Stimulated activated effector memory CD8-positive, alpha-beta T cell treated with anti-CD3 and anti-CD28 coated beads, Interleukin-12 subunit alpha, Interleukin-12 subunit beta, amount 100 ng/mL, for 72 hours (primary cell): ENCODE data around the gene EIF5.

ENCODE experiments used
- ATAC-seq: fragments of 150-1000 bp; cut with Tn5 transposase; 2 replicates; pipeline ENCODE4 v1.10.0; 2021
- DNase-seq, 2 donors: peaks; one replicate each; pipeline ENCODE4 v3.0.0; 2021 to 2022; ENCODE audit warnings: low spot score in 2 of 2
- H3K27ac Mint-ChIP-seq: one replicate; pipeline ENCODE4 v1.8.0; 2022; ENCODE audit warnings: mild to moderate bottlenecking, mixed read lengths
- H3K36me3 Mint-ChIP-seq: one replicate; pipeline ENCODE4 v1.8.0; 2022; ENCODE audit warnings: mild to moderate bottlenecking, mixed read lengths
- H3K4me1 Mint-ChIP-seq: one replicate; pipeline ENCODE4 v1.8.0; 2022; ENCODE audit warnings: mixed read lengths
- H3K4me3 Mint-ChIP-seq: one replicate; pipeline ENCODE4 v1.8.0; 2022; ENCODE audit warnings: mild to moderate bottlenecking, mixed read lengths
- H3K9me3 Mint-ChIP-seq: one replicate; pipeline ENCODE4 v1.8.0; 2022; ENCODE audit warnings: mixed read lengths

Gene EIF5

GRCh38 chr14:103301512-103302354 is 32.3 kb upstream of the EIF5 start:
- H3K4me3 Mint-ChIP-seq, result no peak overlapping the region

DNA sequence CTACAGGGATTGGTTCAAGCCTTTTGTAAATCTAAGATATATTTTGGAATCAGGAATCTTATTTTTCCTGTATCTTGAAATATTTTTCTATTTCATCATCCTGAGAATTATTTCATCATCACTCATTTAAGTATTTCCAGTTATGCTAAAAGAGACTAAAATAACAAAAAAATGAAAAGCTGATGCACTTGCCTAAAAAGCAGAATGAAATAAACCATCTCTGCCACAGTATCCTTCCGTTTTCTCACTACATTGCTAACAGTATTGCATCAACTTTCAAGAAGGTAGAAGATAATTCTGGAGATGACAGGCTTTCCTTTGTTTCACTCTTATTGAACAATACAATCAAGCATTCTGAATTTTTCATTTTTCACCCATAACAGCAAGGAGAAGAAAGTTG is 31.1 kb upstream of the EIF5 start:
- Mint-ChIP-seq H3K4me1 (no peaks in the 10 kb centered on the region), H3K27ac (no peak overlapping the region), H3K4me3 (no peak overlapping the region), H3K36me3 (no peaks in the 10 kb centered on the region), H3K9me3 (no peaks in the 10 kb centered on the region)
- ATAC-seq, result no peak
- DNase-seq, result no peak

More at GRCh38 chr14:103301512-103302354, 32.3 kb upstream of the EIF5 start:
- H3K9me3 Mint-ChIP-seq, result no peaks in the 10 kb centered on the region
- ATAC-seq (no peak), DNase-seq (no peak)
- no peaks in the 10 kb centered on the region for H3K4me1 Mint-ChIP-seq
- H3K36me3 Mint-ChIP-seq, result no peaks in the 10 kb centered on the region
- H3K27ac Mint-ChIP-seq, result no peak overlapping the region

DNA sequence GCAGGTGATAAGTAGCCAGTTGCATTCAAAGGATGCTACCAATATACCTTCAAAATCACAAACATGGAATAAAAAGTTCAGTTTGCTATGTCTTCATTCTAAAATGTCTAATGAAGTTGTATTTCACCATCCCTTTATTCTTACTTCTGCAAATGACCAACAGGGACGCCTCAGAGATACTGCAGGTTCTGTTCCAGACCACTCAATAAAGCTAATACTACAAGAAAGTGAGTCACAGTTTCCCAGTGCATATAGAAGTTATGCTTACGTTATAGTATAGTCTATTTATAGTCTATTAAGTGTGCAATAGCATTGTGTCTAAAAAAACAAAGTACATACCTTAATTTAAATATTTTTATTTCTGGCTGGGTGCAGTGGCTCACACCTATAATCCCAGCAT is 29.3 kb upstream of the EIF5 start:
- ATAC-seq, result no peak
- H3K27ac Mint-ChIP-seq, result no peak overlapping the region
- no peaks in the 10 kb centered on the region for H3K9me3 Mint-ChIP-seq
- H3K4me3 Mint-ChIP-seq, result no peak overlapping the region
- DNase-seq, result no peak
- no peaks in the 10 kb centered on the region for H3K36me3 Mint-ChIP-seq
- H3K4me1 Mint-ChIP-seq, result no peaks in the 10 kb centered on the region

- no peak overlapping the region for H3K27ac Mint-ChIP-seq
- no peaks in the 10 kb centered on the region for H3K9me3 Mint-ChIP-seq
- ATAC-seq, result no peak
- no peak overlapping the region for H3K4me3 Mint-ChIP-seq
- no peak for DNase-seq
- H3K4me1 Mint-ChIP-seq, result no peaks in the 10 kb centered on the region
- no peaks in the 10 kb centered on the region for H3K36me3 Mint-ChIP-seq
Observed at GRCh38 chr14:103308717-103309616, 25.1 kb upstream of the EIF5 start.

DNA sequence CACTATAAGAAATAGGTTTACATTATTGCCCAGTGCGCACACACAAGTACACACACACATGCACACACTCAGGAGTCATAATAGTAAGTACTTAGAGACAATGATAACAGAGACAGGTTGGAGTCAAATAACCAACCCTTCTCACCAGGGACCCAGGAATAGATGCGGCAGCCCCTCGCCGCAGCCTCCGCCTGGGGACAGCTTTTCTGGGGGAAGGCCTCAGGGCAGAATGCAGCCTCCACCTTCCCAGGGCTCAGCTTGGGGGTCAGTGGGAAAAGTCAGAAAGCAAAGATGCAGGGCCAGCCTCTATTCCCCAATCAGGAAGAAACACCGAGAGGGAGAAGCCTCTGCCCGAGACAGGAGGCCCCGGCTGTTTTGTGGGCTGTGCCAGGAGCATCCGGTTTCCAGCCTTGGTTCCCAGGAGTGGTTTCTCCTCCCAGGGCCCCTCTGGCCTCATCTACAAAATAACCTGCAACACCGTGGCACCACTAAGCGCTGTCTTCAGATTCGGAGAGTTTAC is 23.4 kb upstream of the EIF5 start:
- ATAC-seq, result no peak
- DNase-seq, result no peak
- no peaks in the 10 kb centered on the region for H3K36me3 Mint-ChIP-seq
- no peak overlapping the region for H3K4me3 Mint-ChIP-seq
- no peaks in the 10 kb centered on the region for H3K4me1 Mint-ChIP-seq
- H3K9me3 Mint-ChIP-seq, result no peaks in the 10 kb centered on the region
- no peak overlapping the region for H3K27ac Mint-ChIP-seq

- no peaks in the 10 kb centered on the region for H3K36me3 Mint-ChIP-seq
- H3K9me3 Mint-ChIP-seq, result no peaks in the 10 kb centered on the region
- ATAC-seq (no peak), DNase-seq (no peak)
- no peak overlapping the region for H3K4me3 Mint-ChIP-seq
- H3K27ac Mint-ChIP-seq, result no peak overlapping the region
- H3K4me1 Mint-ChIP-seq, result no peaks in the 10 kb centered on the region
Observed at GRCh38 chr14:103311171-103311997, 22.7 kb upstream of the EIF5 start.

DNA sequence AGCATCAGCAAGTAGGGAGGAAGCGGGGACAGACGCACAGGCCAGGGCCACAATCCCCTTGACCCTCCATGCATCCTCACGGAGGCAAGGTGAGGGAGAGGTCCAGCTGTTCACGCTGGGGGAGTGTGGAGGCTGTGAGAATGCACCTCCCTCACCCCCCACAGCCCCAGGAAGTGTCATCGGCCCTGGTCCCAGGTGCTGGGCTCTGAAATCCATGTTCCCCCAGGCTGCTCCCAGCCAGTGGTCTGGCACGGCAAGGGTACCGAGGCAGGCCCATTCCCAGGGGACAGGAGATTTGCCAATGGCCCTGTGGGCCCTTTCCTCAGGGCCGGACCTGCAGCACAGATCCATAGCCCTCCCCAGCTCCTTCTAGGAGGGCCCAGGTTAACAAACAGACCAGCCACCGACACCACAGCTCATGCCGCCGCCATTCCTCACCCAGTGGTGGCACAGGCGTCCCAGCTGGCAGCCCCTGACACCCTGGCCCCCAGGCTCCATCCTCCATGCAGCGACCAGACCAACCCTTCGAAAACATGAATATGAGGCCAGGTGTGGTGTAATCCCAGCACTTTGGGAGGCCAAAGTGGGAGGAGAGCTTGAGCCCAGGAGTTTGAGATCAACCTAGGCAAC is 21.9 kb upstream of the EIF5 start:
- no peak for ATAC-seq
- no peak for DNase-seq
- no peaks in the 10 kb centered on the region for H3K4me1 Mint-ChIP-seq
- H3K9me3 Mint-ChIP-seq, result no peaks in the 10 kb centered on the region
- no peak overlapping the region for H3K27ac Mint-ChIP-seq
- no peaks in the 10 kb centered on the region for H3K36me3 Mint-ChIP-seq
- no peak overlapping the region for H3K4me3 Mint-ChIP-seq

DNA sequence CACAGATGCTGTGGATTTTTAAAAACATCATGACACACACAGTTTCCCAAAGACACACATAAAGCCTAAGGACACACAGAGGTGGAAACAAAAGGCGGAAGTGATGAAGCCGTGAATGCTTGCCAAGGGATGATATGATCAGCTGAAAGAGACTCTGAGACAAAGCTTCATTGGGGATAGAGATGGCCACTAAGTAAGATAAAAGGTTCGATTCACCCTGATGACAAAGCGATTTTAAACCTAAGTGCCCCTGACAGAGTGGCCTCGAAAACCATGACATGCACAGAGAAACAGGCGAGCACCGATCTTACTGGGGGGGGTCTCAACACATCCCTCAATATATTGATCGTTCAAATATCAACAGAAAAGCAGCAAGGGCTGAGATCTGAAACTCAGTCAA is 20.3 kb upstream of the EIF5 start:
- Mint-ChIP-seq H3K9me3 (no peaks in the 10 kb centered on the region), H3K27ac (no peak overlapping the region), H3K36me3 (no peaks in the 10 kb centered on the region), H3K4me3 (no peak overlapping the region), H3K4me1 (no peaks in the 10 kb centered on the region)
- no peak for DNase-seq
- ATAC-seq, result no peak

DNA sequence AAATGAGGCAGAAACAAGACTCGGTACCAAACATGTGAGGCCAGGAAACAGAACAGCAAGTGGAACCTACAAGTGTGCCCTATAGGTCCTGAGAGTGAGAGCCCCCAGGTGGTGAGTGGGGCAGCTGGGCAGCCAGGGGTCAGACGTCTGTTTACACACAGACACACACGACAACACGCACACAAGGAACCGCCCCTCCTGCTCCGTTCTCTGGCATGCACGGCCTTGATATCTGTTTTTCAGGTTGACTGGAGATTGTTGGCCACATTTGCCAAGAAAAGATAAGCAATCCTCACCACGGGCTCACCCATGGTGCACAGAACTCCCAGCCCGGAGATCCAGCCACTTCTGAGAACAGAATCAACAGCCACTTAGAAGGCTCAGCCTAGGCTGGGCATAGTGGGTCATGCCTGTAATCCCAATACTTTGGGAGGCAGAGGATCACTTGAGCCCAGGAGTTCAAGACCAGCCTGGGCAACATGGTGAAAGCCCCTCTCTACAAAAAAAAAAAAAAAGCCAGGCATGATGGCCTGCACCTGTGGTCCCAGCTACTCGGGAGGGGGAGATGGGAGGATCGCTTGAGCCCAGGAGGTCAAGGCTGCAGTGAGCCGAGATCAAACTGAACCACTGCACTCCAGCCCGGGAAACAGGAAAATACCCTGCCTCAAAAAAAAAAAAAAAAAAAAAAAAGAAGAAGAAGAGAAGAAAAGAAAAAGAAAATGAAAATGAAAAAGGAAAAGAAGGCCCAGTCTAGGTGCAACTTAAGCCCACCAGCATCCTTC is 19.4 kb upstream of the EIF5 start:
- no peaks in the 10 kb centered on the region for H3K36me3 Mint-ChIP-seq
- no peak for ATAC-seq
- DNase-seq, result no peak
- H3K4me3 Mint-ChIP-seq, result no peak overlapping the region
- no peaks in the 10 kb centered on the region for H3K4me1 Mint-ChIP-seq
- H3K27ac Mint-ChIP-seq, result no peak overlapping the region
- no peaks in the 10 kb centered on the region for H3K9me3 Mint-ChIP-seq

- no peaks in the 10 kb centered on the region for H3K9me3 Mint-ChIP-seq
- H3K4me3 Mint-ChIP-seq, result no peak overlapping the region
- no peak for ATAC-seq
- H3K27ac Mint-ChIP-seq, result no peak overlapping the region
- no peaks in the 10 kb centered on the region for H3K4me1 Mint-ChIP-seq
- DNase-seq, result no peak
- no peaks in the 10 kb centered on the region for H3K36me3 Mint-ChIP-seq
Observed at GRCh38 chr14:103315351-103315911, 18.6 kb upstream of the EIF5 start.

DNA sequence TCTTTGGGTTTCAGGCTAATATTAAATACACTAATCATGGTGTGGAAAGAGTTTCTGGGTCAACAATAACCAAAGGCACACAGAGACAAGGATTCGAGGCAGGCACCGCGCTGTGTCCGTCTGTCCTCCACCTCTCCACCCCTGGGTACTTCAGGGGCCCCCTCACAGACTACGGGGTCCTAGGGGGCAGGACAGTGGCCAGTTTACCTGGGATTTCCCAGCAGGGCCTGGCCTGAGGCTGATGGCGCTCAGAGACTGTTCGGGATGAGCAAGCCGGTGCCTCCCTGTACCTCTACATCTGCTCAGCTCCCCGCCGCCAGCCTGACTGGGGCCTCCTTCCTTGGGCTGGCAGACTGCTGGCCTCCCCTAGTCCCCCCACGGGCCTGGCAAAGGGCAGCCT is 18.1 kb upstream of the EIF5 start:
- Mint-ChIP-seq H3K9me3 (no peaks in the 10 kb centered on the region), H3K36me3 (no peaks in the 10 kb centered on the region), H3K4me1 (no peaks in the 10 kb centered on the region), H3K4me3 (no peak overlapping the region), H3K27ac (no peak overlapping the region)
- no peak for ATAC-seq
- no peak for DNase-seq

DNA sequence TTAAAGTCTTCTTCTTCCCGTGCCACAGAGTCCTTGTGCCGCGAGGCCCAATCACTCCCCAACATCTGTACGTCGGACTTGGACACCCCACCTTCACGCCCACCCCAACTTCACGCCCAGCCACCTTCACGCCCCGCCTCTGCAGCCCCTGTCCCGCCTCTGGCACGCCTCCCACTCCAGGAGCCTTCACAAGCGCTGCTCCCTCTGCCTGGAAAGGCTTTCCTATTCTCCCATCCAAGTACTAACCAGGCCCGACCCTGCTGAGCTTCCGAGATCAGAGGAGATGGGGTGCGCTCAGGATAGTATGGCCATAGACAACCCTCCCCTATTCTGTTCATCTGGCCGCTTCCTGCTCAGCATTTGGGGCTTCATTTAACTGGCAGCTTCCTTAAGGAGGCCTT is 17.3 kb upstream of the EIF5 start:
- H3K36me3 Mint-ChIP-seq, result no peaks in the 10 kb centered on the region
- DNase-seq (no peak), ATAC-seq (no peak)
- H3K4me1 Mint-ChIP-seq, result no peaks in the 10 kb centered on the region
- no peaks in the 10 kb centered on the region for H3K9me3 Mint-ChIP-seq
- no peak overlapping the region for H3K4me3 Mint-ChIP-seq
- no peak overlapping the region for H3K27ac Mint-ChIP-seq

- Mint-ChIP-seq H3K9me3 (no peaks in the 10 kb centered on the region), H3K36me3 (no peaks in the 10 kb centered on the region), H3K27ac (no peak overlapping the region), H3K4me3 (no peak overlapping the region), H3K4me1 (no peaks in the 10 kb centered on the region)
- no peak for DNase-seq
- ATAC-seq, result no peak
Observed at GRCh38 chr14:103317251-103317650, 16.8 kb upstream of the EIF5 start.
